ENCODE data around the gene FGF23. TPM values are rescaled to one million over a fixed set of nuclear protein-coding genes. Genes with fewer than 3 reads are reported as not detected.

Gene FGF23
- total RNA-seq, 1 donor from 2014 or later, result not detected

Other genes with a start within 250 kb of the FGF23 start
- gene CCND2, start 106.0 kb downstream of the FGF23 start, total RNA-seq, result 108 TPM
- gene TIGAR, start 58.5 kb downstream of the FGF23 start, total RNA-seq, result 14.3 TPM
- not detected for gene FGF6, start 66.1 kb upstream of the FGF23 start, total RNA-seq
- 2.3 TPM for gene RAD51AP1, start 159.2 kb upstream of the FGF23 start, total RNA-seq
- gene DYRK4, start 182.5 kb upstream of the FGF23 start, total RNA-seq, result 38.5 TPM

All from ureter (tissue), 1 donor.